Spleen (tissue), 7 donors: ENCODE measurements around the gene GSG1L.

Experiments
- CTCF ChIP-seq, 11 experiments: fragments of 200-600 bp in 7 of 11; fragments of 450-650 bp in 4 of 11; sonication (generic) in 4 of 11; IDR thresholded peaks in 8 of 11; conservative IDR thresholded peaks in 3 of 11; 1 replicate in 7 of 11; 2 replicates in 4 of 11; pipeline versions ENCODE4 v1.4.0 to v1.8.0; 2016 to 2021; ENCODE audit warnings: antibody characterized with exemption in 11 of 11, inconsistent platforms in 4 of 11, mild to moderate bottlenecking in 1 of 11
- POLR2A ChIP-seq, 3 donors: fragments of 450-650 bp; IDR thresholded peaks; one replicate each; pipeline ENCODE4 v1.5.1; 2017; ENCODE audit warnings: antibody characterized with exemption in 3 of 3, mild to moderate bottlenecking in 1 of 3
- donor health status: DM: no; HTN: no; CAD: no; lungs with moderate emphysema.
- donor health status: DM: no; HTN: no; CAD: no.
- donor health status: DM: no; HTN: no; CAD: no.

DNA sequence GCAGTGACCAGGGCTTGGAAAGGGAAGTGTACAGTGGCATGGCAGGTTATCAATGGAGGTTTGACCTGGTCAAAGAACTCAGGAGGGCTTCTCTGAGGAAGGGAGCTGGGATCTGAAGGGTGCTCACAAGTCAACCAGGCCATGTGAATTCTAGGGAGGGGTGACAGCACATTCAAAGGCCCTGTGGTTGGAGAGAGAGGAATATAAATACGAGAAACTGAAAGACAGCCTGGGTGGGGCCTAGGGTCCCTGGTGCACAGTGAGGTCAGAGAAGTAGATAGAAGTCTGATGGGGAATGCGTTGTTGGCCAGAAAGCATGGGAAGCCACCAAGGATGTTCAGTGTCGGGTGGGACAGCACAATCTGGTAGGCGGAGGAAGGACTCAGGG lies 302.7 kb downstream of the GSG1L start:
- TF ChIP-seq CTCF (IDR thresholded peaks at IDR 0.05 in 8 of 11, conservative IDR thresholded peaks at IDR 0.05 in 3 of 11) (no peak), POLR2A (IDR thresholded peaks at IDR 0.05) (no peak)
